ENCODE results near the gene LYPLA2.
A peak's percentile ranks its signal among the peaks of the same experiment; 100 is the strongest.

The LYPLA2 gene

GRCh38 chr1:23838401-23838866 lies 47.5 kb downstream of the LYPLA2 start:
- peak; percentile 75 to 79 for DNase-seq

GRCh38 chr1:23843644-23844043 lies 52.7 kb downstream of the LYPLA2 start:
- DNase-seq, result no peak

Measured in stimulated activated CD4-positive, alpha-beta T cell treated with anti-CD3 and anti-CD28 coated beads, Interleukin-2, amount 100 ng/mL, for 24 hours (primary cell).